ENCODE measurements around the gene UCP1. TPM values are rescaled to one million over a fixed set of nuclear protein-coding genes. Genes with fewer than 3 reads are reported as not detected.
"Not testable (repeated sequence)": the region's sequence is repeated elsewhere in the genome, so short reads cannot be mapped to it uniquely, and the experiment has no call there.

The UCP1 gene
- total and polyA plus RNA-seq, 4 donors: not detected

DNA sequence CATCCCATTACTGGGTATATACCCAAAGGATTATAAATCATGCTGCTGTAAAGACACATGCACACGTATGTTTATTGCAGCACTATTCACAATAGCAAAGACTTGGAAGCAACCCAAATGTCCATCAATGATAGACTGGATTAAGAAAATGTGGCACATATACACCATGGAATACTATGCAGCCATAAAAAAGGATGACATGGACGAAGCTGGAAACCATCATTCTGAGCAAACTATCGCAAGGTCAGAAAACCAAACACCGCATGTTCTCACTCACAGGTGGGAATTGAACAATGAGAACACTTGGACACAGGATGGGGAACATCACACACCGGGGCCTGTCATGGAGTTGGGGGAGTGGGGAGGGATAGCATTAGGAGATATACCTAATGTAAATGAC lies 55.0 kb downstream of the UCP1 start:
- H3K4me3 ChIP-seq (ENCODE audit: low read depth in 1 of 3, low read length in 3 of 3); H3K9ac ChIP-seq (ENCODE audit: low read depth in 1 of 2, low read length in 2 of 2); DNase-seq (ENCODE audit: low spot score); H3K27ac ChIP-seq (ENCODE audit: low read depth in 1 of 2, low read length in 2 of 2); H3K4me1 ChIP-seq (ENCODE audit: control insufficient read depth in 4 of 4, insufficient read depth in 4 of 4, low read length in 3 of 4); H3K27me3 ChIP-seq (ENCODE audit: control insufficient read depth in 4 of 4, insufficient read depth in 4 of 4, low read length in 3 of 4); H3K9me3 ChIP-seq (ENCODE audit: control insufficient read depth in 4 of 4, low read length in 3 of 4); H3K36me3 ChIP-seq (ENCODE audit: control insufficient read depth in 4 of 4, insufficient read depth in 3 of 4, low read depth in 1 of 4, low read length in 3 of 4): not testable (repeated sequence)
- 94% methylated on average over 5 of the region's 5 CpGs for whole genome bisulfite sequencing

Small RNA genes within 50 kb of the gene (small RNA-seq; reads per million reads assigned to genes)
- gene AC108019.1 (not detected), gene RN7SL152P (not detected)

Other genes starting within 250 kb of the UCP1 start
- gene SCOC, start 195.3 kb downstream of the UCP1 start, total RNA-seq: 10 to 100 TPM; 22.4 to 22.7 TPM
- gene SCOC, start 195.3 kb downstream of the UCP1 start, polyA plus RNA-seq: 10 to 100 TPM; 31.7 to 35.0 TPM
- gene CLGN, start 141.3 kb downstream of the UCP1 start, total RNA-seq: 1 to 10 TPM; 3.7 to 8.2 TPM
- 1 to 10 TPM; 1.0 to 6.4 TPM for gene CLGN, start 141.3 kb downstream of the UCP1 start, polyA plus RNA-seq
- not detected for gene MGAT4D, start 70.7 kb downstream of the UCP1 start, total RNA-seq
- not detected for gene MGAT4D, start 70.7 kb downstream of the UCP1 start, polyA plus RNA-seq
- 10 to 100 TPM; 18.5 to 20.0 TPM for gene ELMOD2, start 44.8 kb downstream of the UCP1 start, total RNA-seq
- gene ELMOD2, start 44.8 kb downstream of the UCP1 start, polyA plus RNA-seq: 10 to 100 TPM in 1 of 2 donors, 1 to 10 TPM in 1; 6.6 to 13.0 TPM
- gene TBC1D9, start 187.4 kb upstream of the UCP1 start, total RNA-seq: 1 to 10 TPM; 7.7 to 8.5 TPM
- 1 to 10 TPM; 1.4 to 4.8 TPM for gene TBC1D9, start 187.4 kb upstream of the UCP1 start, polyA plus RNA-seq

All from liver (tissue), 10 donors.